ENCODE measurements around the gene FAM25A.

GRCh38 chr10:86970982-86971231 lies 49.2 kb upstream of the FAM25A start:
- TF ChIP-seq, protein P1, sequence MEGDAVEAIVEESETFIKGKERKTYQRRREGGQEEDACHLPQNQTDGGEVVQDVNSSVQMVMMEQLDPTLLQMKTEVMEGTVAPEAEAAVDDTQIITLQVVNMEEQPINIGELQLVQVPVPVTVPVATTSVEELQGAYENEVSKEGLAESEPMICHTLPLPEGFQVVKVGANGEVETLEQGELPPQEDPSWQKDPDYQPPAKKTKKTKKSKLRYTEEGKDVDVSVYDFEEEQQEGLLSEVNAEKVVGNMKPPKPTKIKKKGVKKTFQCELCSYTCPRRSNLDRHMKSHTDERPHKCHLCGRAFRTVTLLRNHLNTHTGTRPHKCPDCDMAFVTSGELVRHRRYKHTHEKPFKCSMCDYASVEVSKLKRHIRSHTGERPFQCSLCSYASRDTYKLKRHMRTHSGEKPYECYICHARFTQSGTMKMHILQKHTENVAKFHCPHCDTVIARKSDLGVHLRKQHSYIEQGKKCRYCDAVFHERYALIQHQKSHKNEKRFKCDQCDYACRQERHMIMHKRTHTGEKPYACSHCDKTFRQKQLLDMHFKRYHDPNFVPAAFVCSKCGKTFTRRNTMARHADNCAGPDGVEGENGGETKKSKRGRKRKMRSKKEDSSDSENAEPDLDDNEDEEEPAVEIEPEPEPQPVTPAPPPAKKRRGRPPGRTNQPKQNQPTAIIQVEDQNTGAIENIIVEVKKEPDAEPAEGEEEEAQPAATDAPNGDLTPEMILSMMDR (conservative IDR thresholded peaks at IDR 0.05): no peak
- no peak for TF ChIP-seq EZH2 (IDR thresholded peaks at IDR 0.05; ENCODE audit: low read depth)
